ENCODE results near the gene DCP1A.
"Not testable (repeated sequence)": the region's sequence is repeated elsewhere in the genome, so short reads cannot be mapped to it uniquely, and the experiment has no call there.

DCP1A gene

GRCh38 chr3:53269888-53270880, 77.2 kb downstream of the DCP1A start:
- peak; percentile 34 for DNase-seq (ENCODE audit: low read depth)
- TF ChIP-seq, protein P1, sequence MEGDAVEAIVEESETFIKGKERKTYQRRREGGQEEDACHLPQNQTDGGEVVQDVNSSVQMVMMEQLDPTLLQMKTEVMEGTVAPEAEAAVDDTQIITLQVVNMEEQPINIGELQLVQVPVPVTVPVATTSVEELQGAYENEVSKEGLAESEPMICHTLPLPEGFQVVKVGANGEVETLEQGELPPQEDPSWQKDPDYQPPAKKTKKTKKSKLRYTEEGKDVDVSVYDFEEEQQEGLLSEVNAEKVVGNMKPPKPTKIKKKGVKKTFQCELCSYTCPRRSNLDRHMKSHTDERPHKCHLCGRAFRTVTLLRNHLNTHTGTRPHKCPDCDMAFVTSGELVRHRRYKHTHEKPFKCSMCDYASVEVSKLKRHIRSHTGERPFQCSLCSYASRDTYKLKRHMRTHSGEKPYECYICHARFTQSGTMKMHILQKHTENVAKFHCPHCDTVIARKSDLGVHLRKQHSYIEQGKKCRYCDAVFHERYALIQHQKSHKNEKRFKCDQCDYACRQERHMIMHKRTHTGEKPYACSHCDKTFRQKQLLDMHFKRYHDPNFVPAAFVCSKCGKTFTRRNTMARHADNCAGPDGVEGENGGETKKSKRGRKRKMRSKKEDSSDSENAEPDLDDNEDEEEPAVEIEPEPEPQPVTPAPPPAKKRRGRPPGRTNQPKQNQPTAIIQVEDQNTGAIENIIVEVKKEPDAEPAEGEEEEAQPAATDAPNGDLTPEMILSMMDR (IDR thresholded peaks at IDR 0.05; ENCODE audit: insufficient read depth, low read depth, low read length, missing control alignments): no peak
- H3K4me3 ChIP-seq (ENCODE audit: low read depth, low read length): no peak overlapping the region

- not testable (repeated sequence) for H3K4me3 ChIP-seq (ENCODE audit: low read depth, low read length); DNase-seq (ENCODE audit: low read depth)
Measured at GRCh38 chr3:53269193-53269592, 78.2 kb downstream of the DCP1A start.

DNA sequence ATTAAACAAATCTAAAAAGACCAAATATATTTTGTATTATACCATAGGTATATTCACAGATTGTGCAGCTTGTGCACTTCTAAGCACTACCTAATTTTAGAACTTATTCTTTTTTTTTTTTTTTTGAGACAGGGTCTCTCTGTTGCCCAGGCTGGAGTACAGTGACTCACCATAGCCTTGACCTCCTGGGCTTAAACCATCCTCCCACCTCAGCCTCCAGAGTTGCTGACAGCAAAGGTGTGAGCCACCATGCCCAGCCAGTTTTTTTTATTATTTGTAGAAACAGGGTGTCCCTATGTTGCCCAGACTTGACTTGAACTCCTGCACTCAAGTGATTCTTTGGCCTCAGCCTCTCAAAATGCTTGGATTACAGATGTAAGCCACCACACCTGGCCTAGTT, 79.6 kb downstream of the DCP1A start:
- DNase-seq (ENCODE audit: low read depth): no peak
- TF ChIP-seq, protein P1 (IDR thresholded peaks at IDR 0.05; ENCODE audit: insufficient read depth, low read depth, low read length, missing control alignments): no peak
- H3K4me3 ChIP-seq (ENCODE audit: low read depth, low read length): no peak overlapping the region

DNA sequence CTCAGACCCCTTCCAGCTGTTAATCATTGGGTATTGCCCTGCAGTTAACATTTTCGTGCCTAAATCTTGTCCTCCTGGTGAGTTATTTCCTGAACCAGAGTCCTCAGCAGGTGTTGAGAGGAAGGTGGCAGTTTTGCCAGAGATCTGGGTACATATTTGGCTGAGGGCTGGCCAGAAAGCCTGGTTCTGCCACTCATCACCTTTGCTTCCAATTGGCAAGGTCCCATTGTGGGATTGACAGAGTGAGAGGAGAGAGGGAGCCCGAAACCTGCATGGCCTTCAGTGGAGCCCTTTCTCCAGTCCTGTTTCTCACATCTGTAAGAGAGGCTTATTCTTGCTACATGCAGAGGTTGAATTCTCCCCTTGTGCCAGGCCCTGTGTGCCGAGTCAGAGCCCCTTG, 82.6 kb downstream of the DCP1A start:
- TF ChIP-seq, protein P1 (IDR thresholded peaks at IDR 0.05; ENCODE audit: insufficient read depth, low read depth, low read length, missing control alignments): no peak
- H3K4me3 ChIP-seq (ENCODE audit: low read depth, low read length): no peak overlapping the region
- no peak for DNase-seq (ENCODE audit: low read depth)

GRCh38 chr3:53263907-53264306, 83.4 kb downstream of the DCP1A start:
- H3K4me3 ChIP-seq (ENCODE audit: low read depth, low read length): no peak overlapping the region
- no peak for DNase-seq (ENCODE audit: low read depth)
- TF ChIP-seq, protein P1 (IDR thresholded peaks at IDR 0.05; ENCODE audit: insufficient read depth, low read depth, low read length, missing control alignments): no peak

- no peak for DNase-seq (ENCODE audit: low read depth)
- TF ChIP-seq, protein P1 (IDR thresholded peaks at IDR 0.05; ENCODE audit: insufficient read depth, low read depth, low read length, missing control alignments): no peak
Measured at GRCh38 chr3:53261712-53262111, 85.6 kb downstream of the DCP1A start.

GRCh38 chr3:53260286-53260785, 87.0 kb downstream of the DCP1A start:
- H3K4me3 ChIP-seq (ENCODE audit: low read depth, low read length): no peak overlapping the region
- no peak for DNase-seq (ENCODE audit: low read depth)
- TF ChIP-seq, protein P1 (IDR thresholded peaks at IDR 0.05; ENCODE audit: insufficient read depth, low read depth, low read length, missing control alignments): no peak

More at GRCh38 chr3:53261712-53262111, 85.6 kb downstream of the DCP1A start:
- H3K4me3 ChIP-seq (ENCODE audit: low read depth, low read length): no peak overlapping the region

All from GM12865 (cell line).